BE2C (cell line): Measurements from ENCODE around the gene TGFBR2.
A peak's percentile ranks its signal among the peaks of the same experiment; 100 is the strongest.

Experiments used
- DNase-seq: peaks from one replicate; pipeline ENCODE4 v3.0.0-alpha.2; 2020
- H3K27me3 ChIP-seq: fragments of 250-450 bp; sonication (Bioruptor Pico); 2 replicates; pipeline ENCODE4 v1.5.1; 2020; ENCODE audit warnings: mild to moderate bottlenecking
- H3K36me3 ChIP-seq: fragments of 250-450 bp; sonication (Bioruptor Pico); 2 replicates; pipeline ENCODE4 v1.5.1; 2020; ENCODE audit warnings: mild to moderate bottlenecking
- H3K4me1 ChIP-seq: fragments of 250-450 bp; sonication (Bioruptor Pico); 2 replicates; pipeline ENCODE4 v1.5.1; 2020
- H3K4me3 ChIP-seq: 2 replicates; pipeline ENCODE4 v1.5.1; 2011; ENCODE audit warnings: low read depth, low read length
- H3K9me3 ChIP-seq: fragments of 250-450 bp; sonication (Bioruptor Pico); 2 replicates; pipeline ENCODE4 v1.5.1; 2020
- CTCF ChIP-seq: IDR thresholded peaks from 2 replicates; pipeline ENCODE4 v1.5.1; 2012; ENCODE audit warnings: mild to moderate bottlenecking, low read depth, low read length

Gene TGFBR2

DNA sequence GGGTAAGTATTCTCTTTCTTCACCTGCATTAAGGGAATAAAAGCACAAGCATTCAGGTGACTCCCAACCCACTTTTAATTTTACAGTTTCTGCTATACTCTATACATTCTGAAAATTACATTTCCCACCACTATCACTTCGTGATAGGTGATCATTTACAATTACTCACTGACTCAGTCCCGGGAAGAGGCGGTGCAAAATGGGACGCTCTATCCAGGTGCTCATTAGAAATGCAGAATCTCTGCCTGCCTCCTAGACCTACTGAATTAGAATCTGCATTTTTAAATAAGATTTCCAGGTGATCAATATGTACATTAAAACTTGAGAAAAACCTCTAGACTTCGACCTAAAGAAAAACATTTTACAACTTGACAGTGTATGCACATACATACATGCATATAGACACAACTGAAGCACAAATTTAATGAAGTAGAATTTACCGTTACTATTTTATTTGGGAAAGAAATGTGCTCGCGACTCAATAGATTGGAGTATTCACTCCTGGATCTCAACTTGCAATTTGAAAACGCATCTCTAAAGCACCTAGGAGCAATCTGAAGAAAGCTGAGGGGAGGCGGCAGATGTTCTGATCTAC, 598 bp upstream of the TGFBR2 start:
- no peak for TF ChIP-seq CTCF
- H3K4me1 ChIP-seq = no peaks in the 10 kb centered on the region

DNA sequence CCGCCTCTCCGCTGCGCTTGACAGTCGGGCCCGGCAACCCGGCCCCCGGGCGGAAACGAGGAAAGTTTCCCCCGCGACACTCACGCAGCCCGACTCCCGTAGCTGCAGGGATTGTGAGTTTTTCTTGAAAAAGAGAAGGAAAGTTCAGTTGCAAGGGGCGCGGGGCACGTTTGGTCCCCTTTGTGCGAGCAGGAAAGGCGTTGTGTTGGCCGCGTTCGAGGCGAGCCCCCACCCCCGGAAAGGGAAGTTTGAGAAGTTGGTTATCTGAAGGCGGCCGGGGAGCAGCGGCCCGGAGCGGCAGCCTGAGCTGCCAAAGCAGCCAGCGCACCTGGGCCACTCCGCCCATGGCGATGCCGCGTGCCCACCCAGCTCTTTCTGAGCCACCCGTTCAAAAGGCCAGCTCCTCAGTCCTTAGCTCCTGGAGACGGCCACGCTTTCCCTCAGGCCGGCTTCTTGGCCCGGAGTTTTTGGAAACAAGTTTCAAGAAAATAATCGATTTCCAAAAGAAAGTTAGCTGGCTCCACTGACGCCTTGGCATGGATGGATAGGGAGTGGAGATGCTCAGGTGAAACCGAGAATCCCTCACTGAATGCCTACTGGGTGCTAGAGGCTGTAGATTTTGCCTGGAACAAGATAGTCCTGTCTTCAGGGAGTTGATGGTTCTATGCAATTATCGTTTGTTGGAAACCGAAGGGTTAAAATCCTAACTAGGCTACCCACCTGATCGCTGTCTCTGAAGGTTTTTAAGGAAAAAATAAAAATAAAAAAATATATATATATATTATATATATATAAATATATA, 832 bp downstream of the TGFBR2 start:
- no peaks in the 10 kb centered on the region for H3K36me3 ChIP-seq
- no peak for TF ChIP-seq CTCF
- H3K4me3 ChIP-seq = peak overlapping the region; percentile 62
- H3K27me3 ChIP-seq = no peaks in the 10 kb centered on the region
- H3K9me3 ChIP-seq = no peaks in the 10 kb centered on the region
- no peaks in the 10 kb centered on the region for H3K4me1 ChIP-seq
- DNase-seq = peak; percentile 17

More for the DNA sequence above, 598 bp upstream of the TGFBR2 start:
- Histone ChIP-seq H3K36me3 (no peaks in the 10 kb centered on the region), H3K4me3 (peak overlapping the region; percentile 62), H3K27me3 (no peaks in the 10 kb centered on the region), H3K9me3 (no peaks in the 10 kb centered on the region)
- no peak for DNase-seq

GRCh38 chr3:30608598-30608947, 2.2 kb downstream of the TGFBR2 start:
- Histone ChIP-seq H3K4me1 (no peaks in the 10 kb centered on the region), H3K27me3 (no peaks in the 10 kb centered on the region), H3K36me3 (no peaks in the 10 kb centered on the region), H3K9me3 (no peaks in the 10 kb centered on the region), H3K4me3 (no peak overlapping the region)
- no peak for TF ChIP-seq CTCF
- DNase-seq = no peak

DNA sequence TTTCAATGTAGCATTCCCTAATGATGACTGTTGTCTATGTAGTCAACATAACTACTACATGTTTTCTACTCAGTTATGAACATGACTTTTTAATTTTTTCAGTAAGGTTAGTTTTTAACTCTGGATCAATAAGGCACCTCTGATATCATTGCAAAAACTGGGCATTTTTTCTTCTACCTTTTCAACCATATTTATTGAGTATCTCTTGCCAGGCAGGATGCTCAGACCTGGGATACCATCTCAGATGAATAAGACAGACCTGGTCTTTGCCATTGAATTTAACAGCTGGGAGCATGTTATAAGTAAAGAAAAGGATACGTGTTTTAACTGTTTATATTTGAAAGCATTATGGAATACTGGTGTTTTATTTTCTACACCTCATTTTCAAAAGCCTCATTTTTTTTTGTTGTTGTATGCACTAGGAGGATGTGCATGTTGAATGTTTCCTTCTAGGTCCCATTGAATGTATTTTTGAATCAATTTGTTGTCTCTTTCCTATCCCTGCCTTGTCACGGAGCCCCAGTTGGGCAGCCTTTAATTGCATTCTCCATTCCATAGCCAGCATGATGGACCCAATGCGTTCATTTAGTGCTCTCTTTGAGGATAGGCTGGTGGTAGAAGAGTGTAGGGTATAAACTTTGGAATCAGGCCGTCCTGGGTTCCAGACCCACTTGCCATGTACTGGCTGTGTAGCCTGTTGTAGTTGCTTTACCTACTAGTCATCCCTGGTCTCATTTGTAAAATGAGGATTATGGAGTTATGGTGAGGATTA, 3.7 kb downstream of the TGFBR2 start:
- H3K27me3 ChIP-seq = no peaks in the 10 kb centered on the region
- no peak for DNase-seq
- H3K4me1 ChIP-seq = no peaks in the 10 kb centered on the region
- H3K9me3 ChIP-seq = no peaks in the 10 kb centered on the region
- TF ChIP-seq CTCF = no peak
- no peak overlapping the region for H3K4me3 ChIP-seq
- H3K36me3 ChIP-seq = no peaks in the 10 kb centered on the region

- no peak for TF ChIP-seq CTCF
- H3K4me3 ChIP-seq = no peak overlapping the region
- DNase-seq = no peak
- no peaks in the 10 kb centered on the region for H3K27me3 ChIP-seq
- H3K36me3 ChIP-seq = no peaks in the 10 kb centered on the region
- H3K4me1 ChIP-seq = no peaks in the 10 kb centered on the region
- no peaks in the 10 kb centered on the region for H3K9me3 ChIP-seq
These were observed 4.4 kb downstream of the TGFBR2 start for GRCh38 chr3:30610702-30611368.
